HepG2 (cell line): Measurements from ENCODE around the gene TECTA. TPM values are rescaled to one million over a fixed set of nuclear protein-coding genes. Genes with fewer than 3 reads are reported as not detected.

Source experiments
- HOXD1 ChIP-seq: sonication (generic); formaldehyde crosslinking; IDR thresholded peaks from 2 replicates; pipeline ENCODE4 v1.5.0; 2020; ENCODE audit warnings: missing genetic modification reagents
- NFIB ChIP-seq: sonication (generic); formaldehyde crosslinking; IDR thresholded peaks from 2 replicates; pipeline ENCODE4 v1.9.0; 2021; ENCODE audit warnings: missing genetic modification reagents, mild to moderate bottlenecking, borderline replicate concordance
- SIN3A ChIP-seq: IDR thresholded peaks from 2 replicates; pipeline ENCODE4 v1.6.1; 2011; ENCODE audit warnings: low read depth, mild to moderate bottlenecking, control low read depth, low read length, borderline replicate concordance
- ZC3H13 ChIP-seq: sonication (generic); formaldehyde crosslinking; IDR thresholded peaks from 2 replicates; pipeline ENCODE4 v1.8.1; 2023; ENCODE audit warnings: mild to moderate bottlenecking, missing genetic modification reagents, moderate library complexity
- ZNF12 ChIP-seq: sonication (generic); formaldehyde crosslinking; IDR thresholded peaks from 2 replicates; pipeline ENCODE4 v1.5.0; 2020; ENCODE audit warnings: missing genetic modification reagents
- ZNF296 ChIP-seq: sonication (generic); formaldehyde crosslinking; conservative IDR thresholded peaks from 2 replicates; pipeline ENCODE4 v1.5.0; 2020; ENCODE audit warnings: mild to moderate bottlenecking, missing genetic modification reagents
- ZNF335 ChIP-seq: sonication (generic); formaldehyde crosslinking; IDR thresholded peaks from 2 replicates; pipeline ENCODE4 v1.4.0; 2020; ENCODE audit warnings: missing genetic modification reagents
- polyA plus RNA-seq, 8 experiments: library from polyadenylated mRNA; depleted of rRNA in 3 of 8; stranded (reverse) in 7 of 8; unstranded in 1 of 8; fragments of >200 nt; fragmentation: Illumina TruSeq in 4 of 8; extraction: Trizol in 4 of 8; gene quantifications; 2 replicates each; pipeline versions ENCODE4 v1.2.1 to v1.2.3, GENCODE V29; 2011 to 2016; ENCODE audit warnings: low read depth in 4 of 8, missing spikeins in 1 of 8, mixed read lengths in 1 of 8; ENCODE audit not compliant: insufficient read depth in 1 of 8
- total RNA-seq, 5 experiments: library from RNA; depleted of rRNA; stranded (reverse); fragments of >200 nt; fragmentation: Illumina TruSeq; extraction: Trizol; gene quantifications; 2 replicates each; pipeline ENCODE4 v1.2.3, GENCODE V29; 2016; ENCODE audit warnings: low read depth in 1 of 5
- TF ChIP-seq, protein P1 (sequence below): sonication (generic); formaldehyde crosslinking; IDR thresholded peaks from 2 replicates; pipeline ENCODE4 v1.4.0; 2020; ENCODE audit warnings: missing genetic modification reagents
- TF ChIP-seq, protein P2 (sequence below): sonication (generic); formaldehyde crosslinking; IDR thresholded peaks from 2 replicates; pipeline ENCODE4 v1.4.0; 2020; ENCODE audit warnings: missing genetic modification reagents; ENCODE audit errors: not compliant biosample characterization
- TF ChIP-seq, protein P3 (sequence below): sonication (generic); formaldehyde crosslinking; IDR thresholded peaks from 2 replicates; pipeline ENCODE4 v1.5.0; 2020; ENCODE audit warnings: missing genetic modification reagents
- TF ChIP-seq, protein P4 (sequence below): sonication (generic); formaldehyde crosslinking; IDR thresholded peaks from 2 replicates; pipeline ENCODE4 v1.8.0; 2022; ENCODE audit warnings: missing genetic modification reagents, mild to moderate bottlenecking, borderline replicate concordance
- TF ChIP-seq, protein P5 (sequence below): sonication (generic); formaldehyde crosslinking; IDR thresholded peaks from 2 replicates; pipeline ENCODE4 v1.8.0; 2022; ENCODE audit warnings: missing genetic modification reagents, low read depth, mild to moderate bottlenecking, borderline replicate concordance
- TF ChIP-seq, protein P6 (sequence below): IDR thresholded peaks from 2 replicates; pipeline ENCODE4 v1.6.1; 2016; ENCODE audit warnings: low read depth
- TF ChIP-seq, protein P7 (sequence below): sonication (generic); formaldehyde crosslinking; IDR thresholded peaks from 2 replicates; pipeline ENCODE4 v1.8.1; 2023; ENCODE audit warnings: mild to moderate bottlenecking, inconsistent platforms, moderate library complexity, missing genetic modification reagents, borderline replicate concordance

Gene TECTA
- total and polyA plus RNA-seq, 2 of the 13 experiments (the other 11 are each of a cell fraction or from before 2014, with no cell fraction given) = 0.04 to 0.17 TPM

DNA sequence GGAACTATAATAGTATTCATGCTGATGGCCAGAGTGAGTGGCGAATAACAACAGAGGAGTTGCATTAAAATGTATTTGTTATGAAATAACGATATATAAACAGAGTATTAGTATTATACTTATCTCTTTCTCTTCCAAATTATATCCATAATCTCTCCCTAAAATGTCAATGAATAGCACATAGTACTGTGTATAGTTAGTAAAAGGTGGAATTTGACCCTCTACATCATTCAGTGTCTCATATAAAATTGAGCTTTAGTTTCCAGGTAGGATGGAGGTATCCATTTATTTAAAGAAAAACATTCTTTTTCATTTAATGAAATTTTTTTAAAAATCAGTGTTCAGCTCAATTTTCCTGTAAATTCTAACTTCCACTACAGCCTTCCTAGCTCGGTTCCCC, 34.4 kb upstream of the TECTA start (continued):
- TF ChIP-seq, protein P1, sequence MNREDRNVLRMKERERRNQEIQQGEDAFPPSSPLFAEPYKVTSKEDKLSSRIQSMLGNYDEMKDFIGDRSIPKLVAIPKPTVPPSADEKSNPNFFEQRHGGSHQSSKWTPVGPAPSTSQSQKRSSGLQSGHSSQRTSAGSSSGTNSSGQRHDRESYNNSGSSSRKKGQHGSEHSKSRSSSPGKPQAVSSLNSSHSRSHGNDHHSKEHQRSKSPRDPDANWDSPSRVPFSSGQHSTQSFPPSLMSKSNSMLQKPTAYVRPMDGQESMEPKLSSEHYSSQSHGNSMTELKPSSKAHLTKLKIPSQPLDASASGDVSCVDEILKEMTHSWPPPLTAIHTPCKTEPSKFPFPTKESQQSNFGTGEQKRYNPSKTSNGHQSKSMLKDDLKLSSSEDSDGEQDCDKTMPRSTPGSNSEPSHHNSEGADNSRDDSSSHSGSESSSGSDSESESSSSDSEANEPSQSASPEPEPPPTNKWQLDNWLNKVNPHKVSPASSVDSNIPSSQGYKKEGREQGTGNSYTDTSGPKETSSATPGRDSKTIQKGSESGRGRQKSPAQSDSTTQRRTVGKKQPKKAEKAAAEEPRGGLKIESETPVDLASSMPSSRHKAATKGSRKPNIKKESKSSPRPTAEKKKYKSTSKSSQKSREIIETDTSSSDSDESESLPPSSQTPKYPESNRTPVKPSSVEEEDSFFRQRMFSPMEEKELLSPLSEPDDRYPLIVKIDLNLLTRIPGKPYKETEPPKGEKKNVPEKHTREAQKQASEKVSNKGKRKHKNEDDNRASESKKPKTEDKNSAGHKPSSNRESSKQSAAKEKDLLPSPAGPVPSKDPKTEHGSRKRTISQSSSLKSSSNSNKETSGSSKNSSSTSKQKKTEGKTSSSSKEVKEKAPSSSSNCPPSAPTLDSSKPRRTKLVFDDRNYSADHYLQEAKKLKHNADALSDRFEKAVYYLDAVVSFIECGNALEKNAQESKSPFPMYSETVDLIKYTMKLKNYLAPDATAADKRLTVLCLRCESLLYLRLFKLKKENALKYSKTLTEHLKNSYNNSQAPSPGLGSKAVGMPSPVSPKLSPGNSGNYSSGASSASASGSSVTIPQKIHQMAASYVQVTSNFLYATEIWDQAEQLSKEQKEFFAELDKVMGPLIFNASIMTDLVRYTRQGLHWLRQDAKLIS (CRISPR knock-in tag) = no peak
- no peak for TF ChIP-seq ZNF335 (CRISPR knock-in tag)
- TF ChIP-seq ZNF296 (CRISPR knock-in tag) = no peak
- TF ChIP-seq, protein P2, sequence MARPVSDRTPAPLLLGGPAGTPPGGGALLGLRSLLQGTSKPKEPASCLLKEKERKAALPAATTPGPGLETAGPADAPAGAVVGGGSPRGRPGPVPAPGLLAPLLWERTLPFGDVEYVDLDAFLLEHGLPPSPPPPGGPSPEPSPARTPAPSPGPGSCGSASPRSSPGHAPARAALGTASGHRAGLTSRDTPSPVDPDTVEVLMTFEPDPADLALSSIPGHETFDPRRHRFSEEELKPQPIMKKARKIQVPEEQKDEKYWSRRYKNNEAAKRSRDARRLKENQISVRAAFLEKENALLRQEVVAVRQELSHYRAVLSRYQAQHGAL (CRISPR knock-in tag) = no peak
- TF ChIP-seq, protein P3, sequence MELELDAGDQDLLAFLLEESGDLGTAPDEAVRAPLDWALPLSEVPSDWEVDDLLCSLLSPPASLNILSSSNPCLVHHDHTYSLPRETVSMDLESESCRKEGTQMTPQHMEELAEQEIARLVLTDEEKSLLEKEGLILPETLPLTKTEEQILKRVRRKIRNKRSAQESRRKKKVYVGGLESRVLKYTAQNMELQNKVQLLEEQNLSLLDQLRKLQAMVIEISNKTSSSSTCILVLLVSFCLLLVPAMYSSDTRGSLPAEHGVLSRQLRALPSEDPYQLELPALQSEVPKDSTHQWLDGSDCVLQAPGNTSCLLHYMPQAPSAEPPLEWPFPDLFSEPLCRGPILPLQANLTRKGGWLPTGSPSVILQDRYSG (CRISPR knock-in tag) = no peak
- TF ChIP-seq, protein P4, sequence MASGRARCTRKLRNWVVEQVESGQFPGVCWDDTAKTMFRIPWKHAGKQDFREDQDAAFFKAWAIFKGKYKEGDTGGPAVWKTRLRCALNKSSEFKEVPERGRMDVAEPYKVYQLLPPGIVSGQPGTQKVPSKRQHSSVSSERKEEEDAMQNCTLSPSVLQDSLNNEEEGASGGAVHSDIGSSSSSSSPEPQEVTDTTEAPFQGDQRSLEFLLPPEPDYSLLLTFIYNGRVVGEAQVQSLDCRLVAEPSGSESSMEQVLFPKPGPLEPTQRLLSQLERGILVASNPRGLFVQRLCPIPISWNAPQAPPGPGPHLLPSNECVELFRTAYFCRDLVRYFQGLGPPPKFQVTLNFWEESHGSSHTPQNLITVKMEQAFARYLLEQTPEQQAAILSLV (CRISPR knock-in tag) = no peak
- TF ChIP-seq, protein P5, sequence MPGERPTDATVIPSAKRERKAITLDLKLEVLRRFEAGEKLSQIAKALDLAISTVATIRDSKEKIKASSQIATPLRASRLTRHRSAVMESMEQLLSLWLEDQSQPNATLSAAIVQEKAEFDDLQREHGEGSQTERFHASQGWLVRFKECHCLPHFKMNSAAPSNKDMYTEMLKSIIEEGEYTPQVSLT = no peak
- no peak for TF ChIP-seq HOXD1 (CRISPR knock-in tag)
- TF ChIP-seq, protein P6, sequence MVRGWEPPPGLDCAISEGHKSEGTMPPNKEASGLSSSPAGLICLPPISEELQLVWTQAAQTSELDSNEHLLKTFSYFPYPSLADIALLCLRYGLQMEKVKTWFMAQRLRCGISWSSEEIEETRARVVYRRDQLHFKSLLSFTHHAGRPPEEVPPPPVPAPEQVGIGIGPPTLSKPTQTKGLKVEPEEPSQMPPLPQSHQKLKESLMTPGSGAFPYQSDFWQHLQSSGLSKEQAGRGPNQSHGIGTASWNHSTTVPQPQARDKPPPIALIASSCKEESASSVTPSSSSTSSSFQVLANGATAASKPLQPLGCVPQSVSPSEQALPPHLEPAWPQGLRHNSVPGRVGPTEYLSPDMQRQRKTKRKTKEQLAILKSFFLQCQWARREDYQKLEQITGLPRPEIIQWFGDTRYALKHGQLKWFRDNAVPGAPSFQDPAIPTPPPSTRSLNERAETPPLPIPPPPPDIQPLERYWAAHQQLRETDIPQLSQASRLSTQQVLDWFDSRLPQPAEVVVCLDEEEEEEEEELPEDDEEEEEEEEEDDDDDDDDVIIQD (CRISPR knock-in tag) = no peak
- no peak for TF ChIP-seq ZC3H13 (CRISPR knock-in tag)
- TF ChIP-seq, protein P7, sequence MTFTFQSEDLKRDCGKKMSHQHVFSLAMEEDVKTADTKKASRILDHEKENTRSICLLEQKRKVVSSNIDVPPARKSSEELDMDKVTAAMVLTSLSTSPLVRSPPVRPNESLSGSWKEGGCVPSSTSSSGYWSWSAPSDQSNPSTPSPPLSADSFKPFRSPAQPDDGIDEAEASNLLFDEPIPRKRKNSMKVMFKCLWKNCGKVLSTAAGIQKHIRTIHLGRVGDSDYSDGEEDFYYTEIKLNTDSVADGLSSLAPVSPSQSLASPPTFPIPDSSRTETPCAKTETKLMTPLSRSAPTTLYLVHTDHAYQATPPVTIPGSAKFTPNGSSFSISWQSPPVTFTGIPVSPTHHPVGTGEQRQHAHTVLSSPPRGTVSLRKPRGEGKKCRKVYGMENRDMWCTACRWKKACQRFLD = no peak
- no peak for TF ChIP-seq SIN3A
- TF ChIP-seq NFIB (CRISPR knock-in tag) = no peak
- TF ChIP-seq ZNF12 = no peak
